GM19328 (cell line): ENCODE results near the gene AP1M2.
"Not testable (repeated sequence)": the region's sequence is repeated elsewhere in the genome, so short reads cannot be mapped to it uniquely, and the experiment has no call there.

Experiments used
- ATAC-seq: cut with Tn5 transposase; IDR thresholded peaks from one replicate; pipeline ENCODE4 v1.9.1; 2021; ENCODE audit warnings: mild to moderate bottlenecking, moderate library complexity; ENCODE audit not compliant: unreplicated experiment

AP1M2 gene

DNA sequence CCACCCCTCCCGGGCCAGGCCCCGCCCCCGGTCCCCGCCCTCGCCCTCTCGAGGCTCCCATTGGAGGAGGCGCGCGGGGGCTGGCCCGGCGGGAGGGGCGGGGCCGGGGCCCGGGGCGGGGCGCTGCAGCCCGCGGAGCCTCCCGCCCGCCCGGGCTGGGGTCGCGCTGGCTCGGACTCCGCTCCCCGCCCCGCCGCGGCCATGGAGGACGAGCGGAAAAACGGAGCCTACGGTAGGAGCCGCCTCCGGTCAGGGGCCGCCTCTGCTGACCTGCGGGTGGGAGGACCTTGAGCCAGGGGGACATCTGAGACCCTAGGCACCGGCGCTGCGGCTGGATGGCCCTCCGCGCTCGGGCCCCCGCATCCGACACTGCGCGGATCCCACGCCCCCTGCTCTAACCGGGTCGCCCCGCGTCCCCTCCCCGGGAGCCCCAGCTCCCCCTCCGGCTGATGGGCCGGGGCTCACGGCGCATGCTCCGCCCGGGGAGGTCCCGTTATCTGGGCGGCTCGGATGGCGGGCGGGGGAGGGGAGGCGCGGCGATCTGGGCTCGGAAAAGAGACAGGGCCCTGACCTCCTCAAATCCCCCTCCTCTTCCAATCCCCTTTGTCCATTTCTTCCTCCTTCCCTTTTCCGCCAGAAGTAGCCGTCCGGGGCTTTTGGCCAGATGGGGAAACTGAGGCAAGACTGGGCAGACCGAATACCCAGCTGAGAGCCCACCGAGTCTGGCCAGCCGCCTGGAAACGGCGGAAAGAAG, 15.4 kb upstream of the AP1M2 start:
- peak; percentile 62 for ATAC-seq

DNA sequence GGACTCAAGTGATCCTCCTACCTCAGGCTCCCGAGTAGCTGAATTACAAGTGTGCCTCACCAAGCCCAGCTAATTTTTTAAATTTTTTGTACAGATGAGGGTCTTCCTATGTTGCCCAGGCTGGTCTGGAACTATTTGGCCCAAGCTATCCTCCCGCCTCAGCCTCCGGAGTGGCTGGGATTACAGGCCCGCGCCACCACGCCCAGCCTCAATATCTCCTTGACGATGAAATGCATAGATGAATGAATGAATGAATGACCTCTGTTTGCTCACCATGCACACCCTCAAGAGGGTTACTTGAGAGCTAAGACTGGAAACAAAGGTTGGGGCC, 14.9 kb upstream of the AP1M2 start:
- ATAC-seq, result no peak

DNA sequence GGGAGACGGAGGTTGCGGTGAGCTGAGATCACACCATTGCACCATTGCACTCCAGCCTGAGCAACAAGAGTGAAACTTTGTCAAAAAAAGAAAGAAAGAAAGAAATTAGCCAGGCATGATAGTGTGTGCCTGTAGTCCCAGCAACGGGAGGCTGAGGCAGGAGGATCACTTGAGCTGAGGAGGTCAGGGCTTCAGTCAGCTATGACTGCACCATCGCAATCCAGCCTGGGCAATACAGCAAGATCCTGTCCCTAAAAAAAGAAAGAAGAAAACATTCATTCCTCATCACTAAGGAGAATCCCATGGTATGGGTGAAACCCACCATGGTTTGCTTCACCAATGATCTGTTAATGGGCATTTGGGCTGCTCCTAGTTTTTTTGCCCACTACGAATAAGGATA, 13.0 kb upstream of the AP1M2 start:
- no peak for ATAC-seq

DNA sequence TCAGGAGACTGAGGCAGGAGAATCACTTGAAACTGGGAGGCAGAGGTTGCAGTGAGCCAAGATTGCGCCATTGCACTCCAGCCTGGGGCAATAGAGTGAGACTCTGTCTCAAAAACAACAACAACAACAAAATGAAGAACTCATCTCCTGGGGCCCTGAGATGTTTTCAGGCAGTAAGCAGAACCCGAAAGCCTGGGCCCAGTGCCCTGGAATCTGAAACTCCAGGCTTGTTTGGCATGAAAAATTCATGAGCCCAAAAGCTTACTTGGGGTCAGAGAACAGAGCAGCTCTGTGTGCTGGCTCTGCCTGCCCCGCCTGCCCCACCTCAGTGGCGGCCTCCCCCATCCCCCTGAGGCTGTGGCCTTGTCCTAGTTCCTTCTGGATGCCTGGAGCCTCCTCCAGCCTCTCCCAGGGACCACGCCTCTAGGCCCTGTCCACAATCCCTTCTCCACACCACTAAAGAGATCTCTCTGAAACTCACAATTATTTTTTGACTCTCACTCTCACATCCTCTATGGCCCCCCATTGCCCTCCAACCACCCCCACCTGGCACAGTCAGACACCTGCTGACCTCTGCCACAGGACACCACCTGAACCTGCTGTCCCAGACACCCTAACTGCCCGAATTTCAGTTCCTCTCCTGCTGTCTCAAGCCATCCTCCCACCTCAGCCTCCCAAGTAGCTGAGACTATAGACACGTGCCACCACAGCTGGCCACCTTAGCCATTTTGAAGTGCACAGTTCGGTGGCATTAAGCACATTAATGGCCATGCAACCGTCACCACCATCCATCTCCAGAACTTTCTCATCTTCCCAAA, 6.9 kb upstream of the AP1M2 start:
- ATAC-seq, result no peak

DNA sequence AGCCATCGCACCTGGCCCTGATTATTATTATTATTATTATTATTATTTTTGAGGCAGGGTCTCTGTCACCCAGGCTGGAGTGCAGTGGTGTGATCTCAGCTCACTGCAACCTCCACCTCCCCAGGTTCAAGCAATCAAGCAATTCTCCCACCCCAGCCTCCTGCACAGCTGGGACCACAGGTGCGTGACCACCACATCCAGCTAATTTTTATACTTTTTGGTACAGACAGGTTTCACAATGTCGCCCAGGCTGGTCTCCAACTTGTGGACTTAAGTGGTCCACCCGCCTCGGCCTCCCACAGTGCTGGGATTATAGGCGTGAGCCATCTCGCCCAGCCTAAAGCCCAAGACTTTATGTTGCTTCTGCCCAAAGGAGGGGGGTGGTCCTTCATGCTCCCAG, 6.0 kb upstream of the AP1M2 start:
- no peak for ATAC-seq

DNA sequence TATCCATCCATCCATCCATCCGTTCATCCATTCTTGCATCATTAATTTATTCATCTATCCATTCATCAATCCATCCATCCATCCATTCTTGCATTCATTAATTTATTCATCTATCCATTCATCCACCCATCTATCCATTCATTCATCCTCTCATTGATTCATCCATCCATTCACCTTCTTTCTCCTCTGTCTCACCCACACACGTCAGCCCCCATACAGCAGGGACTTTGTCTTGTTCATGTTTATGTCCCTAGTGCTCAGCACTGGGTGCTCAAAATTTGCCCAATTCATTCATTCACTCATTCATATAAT, 683 bp upstream of the AP1M2 start:
- ATAC-seq, result no peak

DNA sequence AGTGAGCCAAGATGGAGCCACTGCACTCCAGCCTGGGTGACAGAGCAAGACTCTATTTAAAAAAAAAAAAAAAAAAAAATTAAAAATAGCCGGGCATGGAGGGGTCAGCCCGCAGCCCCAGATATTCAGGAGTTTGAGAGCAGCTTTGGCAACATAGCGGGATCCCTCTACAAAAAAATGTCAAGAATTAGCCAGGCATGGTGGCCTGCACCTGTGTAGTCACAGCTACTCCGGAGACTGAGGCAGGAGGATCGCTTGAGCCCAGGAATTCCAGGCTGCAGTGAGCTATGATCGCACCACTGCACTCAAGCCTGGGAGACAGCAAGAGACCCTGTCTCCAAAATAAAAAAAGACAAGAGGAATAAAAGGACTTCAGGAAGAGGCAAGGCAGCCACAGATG, 716 bp downstream of the AP1M2 start:
- ATAC-seq, result no peak

DNA sequence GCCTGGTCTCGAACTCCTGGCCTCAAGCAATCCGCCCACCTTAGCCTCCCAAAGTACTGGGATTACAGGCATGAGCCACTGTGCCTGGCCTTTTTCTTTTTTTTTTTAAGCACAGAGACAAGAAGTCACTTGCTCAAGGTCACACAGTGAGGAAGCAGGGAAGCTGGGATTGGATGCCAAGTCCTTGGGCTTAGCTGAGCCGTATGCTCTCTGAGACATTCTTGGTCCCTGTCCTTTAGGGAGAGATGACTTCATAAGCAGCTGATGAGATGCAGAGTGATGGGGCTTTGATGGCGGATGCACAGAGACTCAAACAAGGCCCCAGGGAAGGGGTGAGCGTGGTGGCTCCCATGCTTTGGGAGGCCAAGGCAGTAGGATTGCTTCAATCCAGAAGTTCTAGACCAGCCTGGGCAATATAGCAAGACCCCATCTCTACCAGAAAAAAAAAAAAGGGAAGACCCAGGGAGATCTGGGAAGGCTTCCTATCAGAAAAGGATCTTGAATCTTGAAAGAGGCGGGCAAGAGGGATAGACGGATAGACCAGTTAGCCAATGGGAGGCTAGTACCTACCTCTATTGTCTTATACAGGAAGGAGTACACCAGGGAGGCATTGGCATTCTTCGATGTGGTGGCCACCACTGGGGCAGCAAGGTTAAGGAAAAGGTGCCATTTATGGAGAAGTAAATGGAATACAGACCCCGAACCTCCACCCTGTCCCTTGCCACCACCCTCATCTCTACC, 3.9 kb downstream of the AP1M2 start:
- no peak for ATAC-seq

DNA sequence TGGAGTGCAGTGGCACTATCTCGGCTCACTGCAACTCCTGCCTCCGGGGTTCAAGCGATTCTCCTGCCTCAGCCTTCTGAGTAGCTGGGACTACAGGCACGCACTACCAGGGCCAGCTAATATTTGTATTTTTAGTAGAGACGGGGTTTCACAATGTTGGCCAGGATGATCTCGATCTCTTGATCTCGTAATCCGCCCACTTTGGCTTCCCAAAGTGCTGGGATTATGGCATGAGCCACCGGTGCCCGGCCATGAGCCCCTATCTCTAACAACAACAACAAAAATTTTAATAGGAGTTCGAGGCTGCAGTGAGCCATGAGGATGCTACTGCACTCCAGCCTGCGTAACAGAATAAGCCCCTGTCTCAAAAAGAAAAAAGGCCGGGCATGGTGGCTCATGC, 5.0 kb downstream of the AP1M2 start:
- ATAC-seq, result no peak

DNA sequence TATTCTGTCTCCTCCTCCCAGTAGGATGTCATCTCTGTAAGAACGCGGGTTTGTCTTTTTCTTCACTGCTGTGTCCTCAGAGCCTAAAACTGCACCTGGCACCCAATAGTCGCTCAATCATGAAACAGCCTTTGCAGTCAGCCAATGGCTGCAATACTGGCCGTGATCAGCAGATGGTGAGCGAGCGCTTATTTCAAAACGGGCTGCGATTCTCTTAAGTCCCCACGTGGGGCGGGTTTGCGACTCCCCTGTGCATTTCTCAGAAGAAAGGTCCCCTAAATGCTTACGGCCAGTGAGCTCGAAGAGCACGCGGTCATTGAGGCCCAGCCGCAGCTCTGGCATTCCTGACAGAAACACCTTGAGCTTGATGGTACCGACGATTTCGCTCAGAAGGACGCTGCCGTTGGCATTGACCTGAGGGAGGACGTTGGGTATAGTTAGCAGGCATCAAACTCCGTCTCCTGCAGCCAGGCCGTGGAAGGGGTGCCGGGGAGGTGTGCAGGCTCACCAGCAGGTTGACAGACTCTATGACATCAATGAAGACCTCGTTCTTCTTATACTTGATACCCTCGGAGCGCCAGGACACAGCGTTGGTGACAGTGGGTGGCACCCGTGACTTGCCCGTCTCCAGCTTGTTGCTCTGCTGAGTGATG, 6.0 kb downstream of the AP1M2 start:
- ATAC-seq, result no peak

DNA sequence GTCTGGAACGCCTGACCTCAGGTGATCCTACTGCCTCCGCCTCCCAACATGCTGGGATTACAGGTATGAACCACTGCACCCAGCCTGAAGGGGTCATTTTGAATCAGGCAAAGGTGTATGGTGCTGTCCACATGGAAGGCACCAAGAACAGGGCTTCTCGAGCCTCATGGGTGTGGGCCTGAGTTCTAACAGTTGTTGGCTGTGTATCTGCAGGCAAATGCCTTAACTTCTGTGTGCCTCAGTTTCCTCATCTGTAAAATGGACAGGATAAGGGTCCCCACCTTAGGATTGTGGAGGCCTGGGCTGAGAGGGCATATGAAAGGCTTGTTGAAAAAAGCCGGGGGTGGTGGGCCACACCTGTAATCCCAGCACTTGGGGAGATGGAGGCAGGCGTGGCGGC, 9.2 kb downstream of the AP1M2 start:
- no peak for ATAC-seq

DNA sequence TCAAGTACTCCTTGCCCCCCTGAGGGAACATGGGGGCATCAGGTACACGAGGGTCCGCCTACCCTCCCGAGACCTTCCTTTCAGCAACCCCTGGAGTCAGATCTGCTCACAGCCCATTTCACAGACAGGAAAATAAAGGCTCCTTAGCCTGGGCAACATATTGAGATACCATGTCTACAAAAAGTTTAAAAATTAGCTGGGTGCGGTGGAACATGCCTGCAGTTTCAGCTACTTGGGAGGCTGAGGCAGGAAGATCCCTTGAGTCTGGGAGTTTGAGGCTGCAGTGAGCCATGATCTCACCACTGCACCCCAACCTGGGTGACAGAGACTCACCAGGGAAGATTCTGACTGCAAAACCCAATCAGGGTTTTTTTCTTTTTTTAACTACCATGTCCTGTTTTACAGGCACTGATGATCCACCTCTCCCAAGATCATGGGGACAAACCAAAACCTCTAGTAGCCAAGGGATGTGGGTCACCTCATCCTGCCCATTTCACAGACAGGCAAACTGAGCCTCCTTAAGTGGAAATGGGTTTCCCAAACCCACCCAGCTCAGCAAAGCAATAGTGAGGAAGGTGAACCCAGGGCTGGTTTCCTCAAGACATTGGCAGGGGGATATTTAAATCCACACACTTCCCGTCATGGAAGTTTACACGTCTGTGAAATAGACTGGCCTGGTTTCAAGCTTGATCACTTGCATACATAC, 11.9 kb downstream of the AP1M2 start:
- no peak for ATAC-seq

DNA sequence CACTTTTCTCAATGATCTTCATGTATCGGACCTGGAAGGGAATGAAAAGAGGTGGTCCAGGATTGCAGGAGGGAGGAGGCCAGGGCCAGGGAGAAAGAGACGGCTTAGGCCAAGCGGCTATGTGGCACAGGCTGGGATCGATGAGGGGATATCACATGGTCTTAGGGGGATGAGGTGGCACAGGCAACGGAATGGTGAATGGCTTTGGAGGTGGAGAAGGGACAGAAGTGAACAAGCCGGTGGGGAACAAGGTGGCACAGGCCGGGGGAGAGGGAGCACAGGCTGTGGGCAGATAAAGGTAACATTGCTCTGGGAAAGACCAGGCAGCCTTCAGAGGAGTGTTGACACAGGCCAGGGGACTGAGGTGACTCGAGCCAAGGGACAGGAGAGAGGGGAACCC, 12.7 kb downstream of the AP1M2 start:
- ATAC-seq, result no peak

DNA sequence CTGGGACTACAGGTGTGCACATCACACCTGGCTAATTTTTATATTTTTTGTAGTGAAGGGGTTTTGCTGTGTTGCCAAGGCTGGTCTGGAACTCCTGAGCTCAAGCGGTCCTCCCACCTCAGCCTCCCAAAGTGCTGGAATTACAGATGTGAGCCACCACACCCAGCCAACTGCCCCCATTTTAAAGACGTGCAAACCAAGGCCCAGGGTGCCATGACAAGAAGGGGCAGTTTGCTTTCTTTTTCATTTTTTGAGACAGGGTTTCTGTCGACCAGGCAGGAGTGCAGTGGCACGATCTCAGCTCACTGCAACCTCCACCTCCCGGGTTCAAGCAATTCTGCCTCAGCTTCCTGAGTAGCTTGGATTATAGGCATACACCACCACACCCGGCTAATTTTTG, 13.3 kb downstream of the AP1M2 start:
- ATAC-seq, result not testable (repeated sequence)

DNA sequence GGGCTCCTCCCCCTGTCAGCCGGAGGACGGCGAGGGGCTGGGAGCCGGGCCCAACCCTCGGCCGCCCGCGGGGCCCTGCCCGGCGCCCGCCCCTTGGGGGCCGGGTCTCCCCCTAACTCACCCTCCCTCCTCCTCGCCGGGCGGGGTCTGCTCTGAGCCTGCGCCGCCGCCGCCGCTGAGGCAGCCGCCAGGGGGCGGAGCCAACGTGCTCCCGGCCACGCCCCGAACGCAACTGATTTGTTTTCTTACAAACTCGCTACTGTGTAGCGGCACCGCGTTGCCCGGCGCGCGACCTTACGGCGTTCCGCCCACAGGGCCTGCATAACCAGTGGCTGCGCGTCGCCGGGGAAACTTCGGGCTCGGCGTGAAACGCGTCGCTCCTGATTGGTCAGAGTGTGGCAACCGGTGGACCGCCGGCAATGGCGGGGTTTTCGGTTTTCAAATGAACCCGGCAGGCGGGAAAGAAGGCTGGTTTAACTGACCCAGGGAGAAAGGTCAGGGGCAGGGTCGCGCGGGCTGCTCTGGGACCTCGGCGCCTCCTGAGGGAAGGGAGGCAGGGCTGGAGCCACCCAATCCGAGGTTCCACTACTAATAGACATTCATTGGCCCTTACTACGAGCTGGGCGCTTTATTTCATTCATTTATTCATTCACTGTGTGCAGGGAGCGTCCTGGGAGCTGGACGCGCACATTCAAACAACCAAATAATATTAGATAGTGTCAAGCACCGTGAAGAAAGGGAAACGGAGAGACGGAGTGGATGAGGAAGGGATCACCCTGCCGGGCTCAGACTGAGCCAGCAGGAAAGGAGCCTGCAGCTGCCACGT, 18.1 kb downstream of the AP1M2 start, which contains the start of gene CDKN2D:
TSS of gene CDKN2D (minus strand) at position 154 of the 826 bp plus-strand sequence. CDS start 326 bp downstream, outside the sequence.
- peak; percentile 52 for ATAC-seq

DNA sequence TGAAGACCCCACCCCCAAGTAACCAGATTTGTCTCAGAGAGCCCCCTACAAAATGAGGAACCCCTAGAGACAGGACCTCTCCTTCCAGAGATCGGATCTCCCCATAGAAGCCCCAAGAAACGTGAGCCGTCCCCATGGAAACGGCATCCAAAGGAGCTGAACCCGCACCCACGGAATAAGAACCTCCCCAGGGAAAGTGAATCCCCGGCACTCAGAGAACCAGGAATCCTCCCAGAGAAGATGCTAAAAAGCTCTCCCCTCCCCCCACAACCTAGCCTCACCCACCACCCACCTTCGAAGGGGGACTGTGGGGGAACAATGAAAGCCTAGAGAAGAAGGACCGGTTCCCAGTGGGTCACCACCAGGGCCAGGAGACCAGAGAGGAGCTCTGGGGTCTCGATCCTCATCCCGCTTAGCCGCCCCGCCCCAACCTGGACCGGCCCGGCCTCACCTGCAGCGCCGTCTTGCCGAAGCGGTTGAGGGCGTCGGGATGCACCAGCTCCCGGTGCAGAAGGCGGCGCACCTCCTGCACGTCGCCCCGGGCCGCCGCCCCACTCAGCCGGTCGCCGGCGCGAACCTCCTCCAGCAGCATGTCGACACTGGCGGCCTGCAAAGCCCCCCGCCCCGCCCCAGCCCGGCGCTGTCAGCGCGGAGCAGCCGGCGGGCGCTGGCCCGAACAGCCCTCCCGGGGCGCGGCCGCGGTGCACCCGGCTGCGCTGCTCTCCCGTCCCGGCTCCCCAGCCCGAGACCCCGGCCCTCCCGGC, 18.9 kb downstream of the AP1M2 start:
- no peak for ATAC-seq

DNA sequence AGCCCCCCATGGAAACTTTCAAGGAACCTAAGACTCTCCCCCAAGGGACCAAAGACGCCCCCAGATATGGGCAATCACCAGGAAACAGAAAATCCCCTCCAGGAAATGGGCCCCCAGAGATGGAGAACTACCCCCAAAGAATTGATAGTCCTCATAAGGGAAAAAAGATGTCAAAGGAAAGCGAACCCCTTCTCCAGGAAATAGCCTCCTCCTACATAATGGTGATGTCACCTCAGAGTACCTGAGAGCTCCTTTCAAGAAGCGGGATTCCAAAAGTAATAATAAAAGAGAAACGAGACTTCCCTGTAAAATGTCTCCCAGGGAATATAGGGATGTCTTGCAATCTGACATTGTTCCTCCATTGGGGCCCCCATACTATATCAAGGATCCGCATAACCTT, 19.5 kb downstream of the AP1M2 start:
- no peak for ATAC-seq

DNA sequence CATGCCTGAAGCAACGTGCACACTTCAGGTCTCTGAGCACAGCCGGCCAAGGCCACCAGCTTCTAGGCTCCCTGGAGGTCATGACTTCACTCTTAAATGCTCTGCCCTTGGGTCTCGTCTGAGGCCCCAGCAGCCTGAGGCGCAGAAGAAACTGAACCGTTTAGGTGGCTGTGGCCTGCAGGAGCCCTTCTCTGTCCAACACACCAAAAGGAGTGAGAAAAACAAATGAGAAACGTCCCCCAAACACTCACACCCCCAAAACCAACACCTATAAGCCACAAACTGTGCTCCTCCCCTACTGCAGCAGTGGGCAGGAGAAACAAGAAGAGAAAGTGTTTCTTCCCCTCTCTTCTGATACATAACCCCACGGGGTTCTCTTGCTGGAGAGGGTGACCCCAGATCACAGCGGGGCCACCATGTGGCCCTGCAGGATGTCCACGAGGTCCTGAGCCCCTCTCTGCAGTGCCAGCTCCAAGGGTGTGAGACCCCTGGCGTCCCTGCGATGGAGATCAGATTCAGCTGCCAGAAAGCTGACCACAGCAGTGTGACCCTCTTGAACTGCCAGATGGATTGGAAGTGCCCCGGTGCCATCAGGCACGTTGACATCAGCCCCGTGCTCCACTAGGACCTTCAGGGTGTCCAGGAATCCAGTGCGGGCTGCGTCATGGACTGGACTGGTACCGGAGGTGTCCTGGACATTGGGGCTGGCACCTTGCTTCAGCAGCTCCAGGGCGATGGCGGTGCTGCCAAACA, 20.3 kb downstream of the AP1M2 start:
- ATAC-seq, result no peak

DNA sequence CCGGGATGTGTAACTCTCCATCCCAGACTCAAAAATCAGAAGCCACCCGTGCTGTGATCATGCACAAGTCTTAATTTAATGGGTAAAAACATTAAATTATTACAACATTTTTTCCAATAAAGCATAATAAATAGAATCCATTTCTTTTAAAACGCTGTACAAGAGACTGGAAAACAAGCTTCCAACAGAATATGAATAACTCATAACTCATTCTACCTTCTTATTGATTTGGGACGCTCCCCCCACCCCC, 20.8 kb downstream of the AP1M2 start:
- ATAC-seq, result no peak
